ENCODE measurements around the gene MVB12B. TPM values are rescaled to one million over a fixed set of nuclear protein-coding genes. Genes with fewer than 3 reads are reported as not detected.

MVB12B gene
- total and polyA plus RNA-seq, 7 donors, result 1.5 to 25.6 (median 11.6) TPM

DNA sequence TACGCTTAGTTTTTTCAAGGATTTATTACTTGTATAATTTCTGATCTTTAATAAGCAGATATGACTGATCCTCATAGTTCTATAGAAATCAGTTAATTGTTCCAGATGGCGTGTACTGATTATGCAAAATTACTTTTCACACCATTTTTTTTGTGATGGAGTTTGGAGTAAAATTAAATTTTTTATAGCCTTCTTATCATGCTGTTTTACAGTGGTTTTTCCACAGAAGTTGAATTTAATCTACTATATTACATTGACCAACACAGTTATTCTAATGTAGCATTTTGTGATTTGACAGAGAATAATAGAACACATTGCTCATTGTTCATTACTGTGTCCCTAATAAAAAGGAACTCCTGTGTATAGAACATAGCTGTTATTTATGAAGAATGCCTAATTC lies 111.1 kb downstream of the MVB12B start:
- no peaks in the 10 kb centered on the region for H3K9me3 ChIP-seq
- no peaks in the 10 kb centered on the region for H3K27me3 ChIP-seq (ENCODE audit: insufficient read depth in 3 of 3, low read length in 2 of 3)
- H3K4me3 ChIP-seq, result no peak overlapping the region
- intact Hi-C loops (cut with DNase I), result no loop called here
- H3K4me1 ChIP-seq, result no peaks in the 10 kb centered on the region
- TF ChIP-seq, protein P1, sequence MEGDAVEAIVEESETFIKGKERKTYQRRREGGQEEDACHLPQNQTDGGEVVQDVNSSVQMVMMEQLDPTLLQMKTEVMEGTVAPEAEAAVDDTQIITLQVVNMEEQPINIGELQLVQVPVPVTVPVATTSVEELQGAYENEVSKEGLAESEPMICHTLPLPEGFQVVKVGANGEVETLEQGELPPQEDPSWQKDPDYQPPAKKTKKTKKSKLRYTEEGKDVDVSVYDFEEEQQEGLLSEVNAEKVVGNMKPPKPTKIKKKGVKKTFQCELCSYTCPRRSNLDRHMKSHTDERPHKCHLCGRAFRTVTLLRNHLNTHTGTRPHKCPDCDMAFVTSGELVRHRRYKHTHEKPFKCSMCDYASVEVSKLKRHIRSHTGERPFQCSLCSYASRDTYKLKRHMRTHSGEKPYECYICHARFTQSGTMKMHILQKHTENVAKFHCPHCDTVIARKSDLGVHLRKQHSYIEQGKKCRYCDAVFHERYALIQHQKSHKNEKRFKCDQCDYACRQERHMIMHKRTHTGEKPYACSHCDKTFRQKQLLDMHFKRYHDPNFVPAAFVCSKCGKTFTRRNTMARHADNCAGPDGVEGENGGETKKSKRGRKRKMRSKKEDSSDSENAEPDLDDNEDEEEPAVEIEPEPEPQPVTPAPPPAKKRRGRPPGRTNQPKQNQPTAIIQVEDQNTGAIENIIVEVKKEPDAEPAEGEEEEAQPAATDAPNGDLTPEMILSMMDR (IDR thresholded peaks at IDR 0.05), result no peak
- 95 to 100% (median 99%) methylated on average over 2 of the region's 2 CpGs for WGBS, 3 donors
- H3K36me3 ChIP-seq (ENCODE audit: insufficient read depth in 1 of 2, low read depth in 1 of 2), result no peaks in the 10 kb centered on the region
- no peak for DNase-seq
- no peak overlapping the region for H3K27ac ChIP-seq
- no peak for ATAC-seq

DNA sequence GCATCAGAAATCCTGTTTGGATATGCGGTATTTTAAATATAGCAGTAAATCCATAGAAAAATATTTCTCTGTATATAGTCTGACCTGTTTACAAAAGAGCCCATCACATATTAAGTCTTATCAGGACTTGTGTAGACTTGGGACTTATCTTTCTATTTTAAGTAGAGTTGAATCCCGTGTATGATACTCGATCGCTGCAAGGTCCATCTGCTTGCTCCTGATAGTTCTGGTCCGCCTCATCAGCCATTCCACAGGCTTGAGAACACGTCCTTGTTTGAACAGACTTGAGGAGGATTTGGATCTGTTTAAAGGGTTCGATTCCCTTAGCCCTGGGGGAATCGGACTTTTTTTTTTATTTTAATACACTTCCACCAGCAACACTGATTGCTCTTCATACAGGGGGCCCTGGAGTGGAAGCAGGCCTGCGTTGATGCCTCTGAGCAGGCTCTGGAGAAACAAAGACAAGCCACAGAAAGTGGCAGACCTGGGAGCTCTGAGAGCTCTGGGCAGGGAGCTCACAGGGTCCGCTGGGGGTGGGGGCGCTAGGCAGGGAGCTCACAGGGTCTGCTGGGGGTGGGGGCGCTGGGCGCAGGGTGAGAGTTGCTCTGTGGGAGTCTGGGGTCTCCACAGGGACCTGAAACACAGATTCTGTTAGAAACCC lies 112.2 kb downstream of the MVB12B start:
- 88 to 91% (median 90%) methylated on average over 13 of the region's 13 CpGs for WGBS, 3 donors
- Histone ChIP-seq H3K4me1 (no peaks in the 10 kb centered on the region), H3K27ac (no peak overlapping the region), H3K36me3 (ENCODE audit: insufficient read depth in 1 of 2, low read depth in 1 of 2) (no peaks in the 10 kb centered on the region), H3K27me3 (ENCODE audit: insufficient read depth in 3 of 3, low read length in 2 of 3) (no peaks in the 10 kb centered on the region), H3K9me3 (no peaks in the 10 kb centered on the region), H3K4me3 (no peak overlapping the region)
- DNase-seq, result no peak
- TF ChIP-seq, protein P1 (IDR thresholded peaks at IDR 0.05), result no peak
- intact Hi-C loops (cut with DNase I), result no loop called here
- ATAC-seq, result no peak

DNA sequence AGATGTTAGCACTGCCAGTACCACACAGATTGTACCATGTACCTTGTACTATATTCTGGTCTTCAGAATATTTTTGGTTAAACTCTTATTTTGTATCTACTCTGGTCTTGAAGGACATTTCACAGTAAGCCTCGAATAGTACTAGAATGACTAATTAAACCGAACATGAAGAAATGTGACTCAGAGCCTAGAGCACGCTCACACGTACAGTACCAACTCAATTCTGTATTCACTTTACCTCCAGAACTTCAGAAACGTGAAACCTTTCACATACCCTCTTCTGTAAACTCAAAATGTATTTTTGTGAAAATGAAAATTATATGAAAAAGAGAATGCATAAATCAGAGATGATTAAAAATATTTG lies 112.8 kb downstream of the MVB12B start:
- no peaks in the 10 kb centered on the region for H3K36me3 ChIP-seq (ENCODE audit: insufficient read depth in 1 of 2, low read depth in 1 of 2)
- intact Hi-C loops (cut with DNase I), result no loop called here
- no peak overlapping the region for H3K4me3 ChIP-seq
- no peak overlapping the region for H3K27ac ChIP-seq
- ATAC-seq, result peak in 1 of 4 donors; percentile 38
- no peaks in the 10 kb centered on the region for H3K4me1 ChIP-seq
- DNase-seq, result no peak
- no peaks in the 10 kb centered on the region for H3K9me3 ChIP-seq
- 73 to 88% (median 75%) methylated on average over 5 of the region's 5 CpGs for WGBS, 3 donors
- TF ChIP-seq, protein P1 (IDR thresholded peaks at IDR 0.05), result no peak
- no peaks in the 10 kb centered on the region for H3K27me3 ChIP-seq (ENCODE audit: insufficient read depth in 3 of 3, low read length in 2 of 3)

DNA sequence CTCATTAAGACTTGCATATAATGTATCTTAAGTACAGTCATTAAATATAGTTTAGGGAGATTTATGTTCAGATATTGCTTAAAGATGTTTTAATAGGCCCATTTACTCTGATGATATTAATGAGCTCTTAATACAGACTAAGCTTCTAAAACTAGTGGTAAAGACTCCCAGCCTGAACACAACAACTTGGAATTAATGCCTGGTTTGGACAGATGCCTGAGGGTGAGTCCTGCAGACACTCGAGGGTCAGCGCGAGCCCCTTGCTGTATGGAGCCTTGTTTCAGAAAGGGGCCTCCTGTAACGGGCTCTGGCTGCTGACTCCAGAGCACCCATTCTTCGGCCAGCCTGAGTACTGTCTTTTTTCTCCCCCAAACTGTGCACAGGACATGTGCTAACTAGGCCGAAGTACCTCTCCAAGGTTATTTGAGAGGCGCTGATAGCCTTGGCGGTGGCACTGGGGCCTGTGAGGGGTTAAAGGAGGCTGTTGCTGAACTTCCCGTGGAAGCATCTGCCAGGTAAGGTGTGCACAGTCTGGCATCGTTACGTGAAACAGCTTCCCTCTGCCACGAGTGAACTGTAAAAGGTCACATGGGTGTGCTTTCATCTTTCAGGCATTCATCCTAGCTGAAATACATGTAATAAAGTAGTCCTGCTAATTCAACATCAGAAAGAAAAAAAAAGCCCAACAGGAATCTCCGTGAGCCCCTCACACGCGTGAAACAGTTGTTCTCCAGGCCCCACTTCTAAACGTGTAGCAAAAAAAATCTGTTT lies 113.4 kb downstream of the MVB12B start:
- no peak for DNase-seq
- Histone ChIP-seq H3K4me1 (no peaks in the 10 kb centered on the region), H3K27me3 (ENCODE audit: insufficient read depth in 3 of 3, low read length in 2 of 3) (no peaks in the 10 kb centered on the region), H3K4me3 (no peak overlapping the region), H3K9me3 (no peaks in the 10 kb centered on the region), H3K36me3 (ENCODE audit: insufficient read depth in 1 of 2, low read depth in 1 of 2) (no peaks in the 10 kb centered on the region), H3K27ac (no peak overlapping the region)
- TF ChIP-seq, protein P1 (IDR thresholded peaks at IDR 0.05), result no peak
- ATAC-seq, result peak in 1 of 4 donors; percentile 36
- intact Hi-C loops (cut with DNase I), result no loop called here
- 67 to 84% (median 72%) methylated on average over 16 of the region's 16 CpGs for WGBS, 3 donors

All from psoas muscle (tissue), 8 donors.